ENCODE measurements around the gene SMCO2.

Gene SMCO2

GRCh38 chr12:27446436-27446835 is at the start of gene SMCO2:
TSS of gene SMCO2 (plus strand) at chr12:27446736. CDS start at chr12:27470632, 23,896 bp downstream.
- DNase-seq (ENCODE audit: low read depth, low spot score), result no peak

DNA sequence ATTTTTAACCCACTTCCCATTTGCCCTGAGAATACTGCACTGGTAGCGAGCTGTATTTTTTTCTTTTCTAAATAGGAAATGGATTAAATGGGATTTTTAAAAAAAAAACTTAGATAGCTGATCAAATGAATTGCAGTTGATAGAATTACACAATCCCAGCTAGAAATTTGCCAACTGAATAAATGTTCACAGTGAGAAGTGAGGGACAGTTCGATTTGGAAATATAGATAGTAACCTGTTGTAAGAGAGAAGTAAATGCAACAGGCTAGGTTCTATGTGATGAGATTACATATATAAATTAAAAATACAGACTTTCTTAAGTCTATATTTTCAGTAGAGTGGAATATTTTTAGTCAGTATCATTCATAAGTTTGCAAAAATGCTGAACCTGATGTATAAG is 48.1 kb upstream of the SMCO2 start:
- no peak for DNase-seq (ENCODE audit: low read depth, low spot score)

GRCh38 chr12:27399074-27399473 is 47.5 kb upstream of the SMCO2 start:
- no peak for DNase-seq (ENCODE audit: low read depth, low spot score)

GRCh38 chr12:27400856-27401354 is 45.6 kb upstream of the SMCO2 start:
- DNase-seq (ENCODE audit: low read depth, low spot score), result no peak

DNA sequence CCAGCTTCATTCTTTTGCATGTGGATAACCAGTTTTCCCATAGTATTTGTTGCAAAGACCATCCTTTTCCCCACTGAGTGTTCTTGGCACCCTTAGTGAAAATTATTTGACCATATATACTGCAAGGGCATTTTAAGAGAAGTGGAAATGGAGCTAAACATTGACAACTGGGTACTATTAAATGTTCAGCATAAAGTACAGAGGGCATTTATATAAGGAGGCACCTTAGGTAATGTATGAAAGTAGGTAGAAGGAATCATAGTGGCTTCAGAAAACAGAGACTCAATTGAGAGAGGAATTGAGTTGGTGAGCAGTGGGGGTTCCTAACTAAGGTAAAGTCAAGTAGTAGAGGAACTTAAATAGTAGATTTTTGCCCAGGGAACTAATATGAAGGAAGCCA is 34.5 kb upstream of the SMCO2 start:
- DNase-seq (ENCODE audit: low read depth, low spot score), result no peak

DNA sequence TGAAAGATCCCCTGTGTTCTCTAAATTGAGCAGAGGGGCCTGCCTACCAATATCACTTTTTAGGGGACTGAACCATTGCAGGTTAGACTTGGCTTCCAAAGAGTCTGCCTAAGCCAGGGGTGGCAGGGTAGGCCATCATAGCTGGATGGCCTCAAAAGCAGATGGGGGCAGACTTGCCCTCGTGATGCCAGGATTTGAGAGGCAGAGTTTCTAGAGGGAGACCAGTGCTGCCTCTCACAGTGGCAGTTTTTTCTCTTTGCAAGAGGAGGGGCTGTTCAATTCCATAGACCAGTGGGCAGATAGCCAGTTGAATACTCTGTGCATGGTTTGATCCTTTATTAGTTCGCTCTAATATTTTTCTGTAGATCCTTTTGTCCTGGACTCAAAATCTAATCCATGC is 23.8 kb upstream of the SMCO2 start:
- no peak for DNase-seq (ENCODE audit: low read depth, low spot score)

GRCh38 chr12:27424631-27425230 is 21.8 kb upstream of the SMCO2 start:
- DNase-seq (ENCODE audit: low read depth, low spot score), result peak; percentile 5

GRCh38 chr12:27425306-27425705 is 21.2 kb upstream of the SMCO2 start:
- no peak for DNase-seq (ENCODE audit: low read depth, low spot score)

DNA sequence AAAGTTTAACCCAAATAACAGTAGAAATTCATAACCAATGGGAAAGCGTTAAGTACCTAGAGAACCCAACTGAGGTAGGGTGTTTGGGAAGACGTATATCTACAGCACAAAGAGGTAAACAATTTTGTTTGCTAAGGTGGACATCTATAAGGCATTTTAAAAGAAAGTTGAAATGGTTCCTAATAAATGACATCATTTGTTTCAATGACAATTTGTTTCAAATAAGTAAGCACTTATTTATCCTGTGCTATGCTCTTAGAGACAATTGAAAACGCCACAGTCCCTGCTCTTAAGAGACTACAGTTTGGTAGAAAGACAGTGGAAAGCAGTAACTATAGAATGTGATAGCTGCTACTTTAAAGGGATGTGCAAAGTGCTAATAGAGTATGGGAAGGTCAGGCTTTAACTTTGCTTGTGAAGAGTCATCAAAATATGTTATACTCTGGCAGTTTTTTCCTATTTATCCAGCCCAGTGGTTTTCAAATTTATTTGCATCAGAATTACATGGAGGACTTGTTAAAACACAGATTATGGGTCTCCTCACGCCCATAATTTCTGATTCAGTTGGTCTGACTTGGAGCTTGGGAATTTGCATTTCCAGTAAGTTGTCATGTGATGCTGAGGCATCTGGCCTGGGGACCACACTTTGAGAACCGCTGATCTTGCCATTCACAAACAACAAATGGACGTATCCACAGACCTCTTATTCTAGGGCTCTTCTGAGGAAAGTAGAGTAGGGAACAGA is 19.6 kb upstream of the SMCO2 start:
- no peak for DNase-seq (ENCODE audit: low read depth, low spot score)

GRCh38 chr12:27427824-27428223 is 18.7 kb upstream of the SMCO2 start:
- DNase-seq (ENCODE audit: low read depth, low spot score), result no peak

- no peak for DNase-seq (ENCODE audit: low read depth, low spot score)
Observed at GRCh38 chr12:27428466-27428865, 18.1 kb upstream of the SMCO2 start.

DNA sequence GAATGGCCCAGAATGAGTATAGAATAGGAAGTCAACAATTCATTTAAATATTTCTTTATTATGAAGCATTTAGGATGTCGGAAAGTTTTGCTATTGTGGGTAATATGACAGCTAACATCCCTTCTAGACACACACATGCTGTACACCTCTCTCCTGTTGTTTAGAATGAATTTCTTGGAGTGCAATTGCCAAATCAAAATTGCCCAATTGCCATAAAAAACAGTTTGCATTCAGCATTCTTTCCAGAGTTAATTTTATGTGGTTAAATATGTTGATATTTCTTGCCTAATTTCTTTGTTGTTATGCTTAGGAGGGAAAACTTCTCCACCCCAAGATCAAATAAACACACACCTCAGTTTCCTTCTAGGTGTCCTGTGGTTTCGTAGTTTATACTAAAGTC is 16.9 kb upstream of the SMCO2 start:
- DNase-seq (ENCODE audit: low read depth, low spot score), result no peak

DNA sequence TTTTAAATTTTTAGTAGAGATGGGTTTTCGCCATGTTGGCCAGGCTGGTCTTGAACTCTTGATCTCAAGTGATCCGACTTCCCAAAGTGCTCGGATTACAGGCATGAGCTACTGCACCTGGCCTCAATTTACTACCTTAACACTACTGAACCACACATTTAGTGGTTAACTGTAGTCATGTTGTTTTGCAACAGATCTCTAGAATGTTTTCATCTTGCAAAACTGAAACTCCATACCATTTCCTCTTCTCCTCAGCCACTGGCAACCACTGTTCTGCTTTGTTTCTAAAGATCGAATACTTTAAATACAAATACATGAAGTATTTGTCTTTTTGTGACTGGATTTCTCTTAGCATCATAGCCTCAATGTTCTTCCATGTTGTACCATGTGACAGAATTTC is 15.4 kb upstream of the SMCO2 start:
- DNase-seq (ENCODE audit: low read depth, low spot score), result no peak

DNA sequence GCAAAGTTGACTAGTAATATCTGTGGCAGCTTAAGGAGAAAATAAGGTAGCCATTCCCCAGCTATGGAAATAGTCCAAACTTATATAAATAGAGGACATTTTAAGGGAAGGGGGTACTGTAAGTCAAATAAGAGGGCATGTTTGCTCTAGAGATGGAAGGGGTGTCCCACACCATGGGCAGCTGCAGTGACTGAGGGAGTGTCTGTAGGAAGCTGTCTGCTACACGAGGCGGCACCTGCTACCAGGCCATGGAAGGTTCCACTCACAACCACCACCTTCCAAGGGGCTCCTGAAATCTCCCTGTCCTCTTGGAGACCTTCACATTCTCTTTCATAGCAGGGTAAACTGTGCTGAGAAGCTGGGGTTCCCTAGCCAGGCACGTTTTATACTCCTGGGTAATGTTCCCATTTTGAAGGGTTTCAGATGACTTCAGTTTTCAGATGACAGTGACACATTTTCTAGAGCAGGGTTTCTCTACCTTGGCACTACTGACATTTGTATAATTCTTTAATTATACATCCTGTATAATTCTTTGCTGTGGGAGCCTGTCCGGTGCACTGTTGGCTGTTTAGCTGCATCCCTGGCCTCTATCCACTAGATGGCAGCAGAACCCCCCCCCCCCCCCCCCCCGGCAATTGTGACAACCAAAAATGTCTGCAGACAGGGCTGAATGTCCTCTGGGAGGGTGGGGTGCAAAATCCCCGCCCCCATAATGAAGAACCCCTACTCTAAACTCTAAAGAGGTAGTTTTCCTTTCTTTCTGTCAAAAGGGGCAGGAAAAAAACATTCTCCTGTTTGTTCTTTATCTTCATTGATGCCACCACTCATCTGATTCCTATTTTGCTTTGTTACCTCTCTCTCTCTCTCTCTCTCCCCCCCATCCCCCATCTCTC is 11.6 kb upstream of the SMCO2 start:
- no peak for DNase-seq (ENCODE audit: low read depth, low spot score)

DNA sequence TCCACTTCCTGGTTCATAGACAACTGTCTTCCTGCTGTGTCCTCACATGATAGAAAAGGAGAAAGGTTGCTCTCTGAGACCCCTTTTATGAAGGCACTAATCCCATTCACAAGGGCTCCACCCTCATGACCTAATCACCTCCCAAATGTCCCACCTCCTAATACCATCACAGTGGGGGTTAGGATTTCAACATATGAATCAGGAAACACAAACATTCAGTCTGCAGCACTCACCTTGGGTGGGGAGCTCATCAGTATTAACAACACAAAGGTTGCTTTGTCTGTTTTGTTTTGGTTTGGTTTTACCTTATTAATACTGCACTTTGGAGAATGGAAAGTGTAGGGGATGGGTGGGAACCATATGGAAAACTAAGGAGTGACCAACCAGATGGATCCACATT is 10.5 kb upstream of the SMCO2 start:
- DNase-seq (ENCODE audit: low read depth, low spot score), result peak; percentile 74

DNA sequence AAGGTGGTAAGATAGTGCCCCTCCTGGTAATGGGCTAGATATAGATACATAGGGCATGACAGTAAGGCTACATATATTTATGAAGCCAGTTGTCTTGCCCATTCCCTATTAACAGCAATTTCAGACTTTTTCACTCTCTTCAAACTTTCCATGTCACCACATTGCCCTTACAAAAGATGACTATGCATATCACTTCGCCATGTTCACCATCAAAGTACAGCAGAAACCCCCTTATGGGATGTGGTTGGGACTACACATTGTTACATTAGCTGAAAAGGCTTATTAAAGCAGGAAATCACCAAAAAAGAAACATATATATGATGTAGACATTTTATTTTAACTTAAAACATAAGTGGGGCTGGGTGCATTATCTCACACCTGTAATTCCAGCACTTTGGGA is 9.8 kb upstream of the SMCO2 start:
- no peak for DNase-seq (ENCODE audit: low read depth, low spot score)

DNA sequence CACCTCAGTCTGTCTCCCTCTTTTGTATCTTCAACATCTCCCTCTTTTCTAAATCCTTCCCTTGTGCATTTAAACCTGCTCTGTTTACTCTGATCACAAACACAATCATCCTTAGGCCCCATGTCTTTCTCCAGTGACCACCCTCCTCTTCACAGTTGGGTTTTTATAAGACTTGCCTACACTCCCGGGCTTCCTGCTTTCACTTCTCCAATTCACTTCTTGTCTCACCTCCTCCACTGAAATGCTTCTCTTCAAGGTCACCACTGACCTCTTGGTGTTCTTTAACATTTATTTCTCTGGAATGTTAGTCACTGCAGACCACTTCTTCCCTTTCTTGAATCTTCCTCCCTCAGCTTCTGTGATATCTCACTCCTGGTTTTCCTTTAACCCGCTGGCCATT is 8.7 kb upstream of the SMCO2 start:
- no peak for DNase-seq (ENCODE audit: low read depth, low spot score)

- DNase-seq (ENCODE audit: low read depth, low spot score), result no peak
Observed at GRCh38 chr12:27447761-27448160, 1.2 kb downstream of the SMCO2 start.

DNA sequence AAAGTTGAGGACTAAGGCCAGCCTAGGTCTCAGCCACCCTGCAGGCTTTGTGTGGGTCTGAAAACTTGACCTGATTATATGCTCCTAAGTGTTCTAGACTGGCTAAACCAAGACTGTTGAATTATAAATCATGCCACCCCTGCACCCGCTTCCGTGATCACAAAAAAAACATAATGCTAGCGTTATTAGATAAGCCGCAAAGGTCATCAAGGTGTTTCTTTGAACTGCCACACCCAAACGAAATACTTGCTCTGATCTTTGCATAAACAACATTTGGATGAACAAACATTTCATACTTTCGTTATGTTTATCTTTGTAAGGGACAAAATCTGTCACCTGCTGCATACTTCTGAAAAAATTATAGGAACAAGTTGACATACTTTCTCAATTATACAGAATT is 2.5 kb downstream of the SMCO2 start:
- no peak for DNase-seq (ENCODE audit: low read depth, low spot score)

GRCh38 chr12:27449893-27450534 is 3.5 kb downstream of the SMCO2 start:
- no peak for DNase-seq (ENCODE audit: low read depth, low spot score)

DNA sequence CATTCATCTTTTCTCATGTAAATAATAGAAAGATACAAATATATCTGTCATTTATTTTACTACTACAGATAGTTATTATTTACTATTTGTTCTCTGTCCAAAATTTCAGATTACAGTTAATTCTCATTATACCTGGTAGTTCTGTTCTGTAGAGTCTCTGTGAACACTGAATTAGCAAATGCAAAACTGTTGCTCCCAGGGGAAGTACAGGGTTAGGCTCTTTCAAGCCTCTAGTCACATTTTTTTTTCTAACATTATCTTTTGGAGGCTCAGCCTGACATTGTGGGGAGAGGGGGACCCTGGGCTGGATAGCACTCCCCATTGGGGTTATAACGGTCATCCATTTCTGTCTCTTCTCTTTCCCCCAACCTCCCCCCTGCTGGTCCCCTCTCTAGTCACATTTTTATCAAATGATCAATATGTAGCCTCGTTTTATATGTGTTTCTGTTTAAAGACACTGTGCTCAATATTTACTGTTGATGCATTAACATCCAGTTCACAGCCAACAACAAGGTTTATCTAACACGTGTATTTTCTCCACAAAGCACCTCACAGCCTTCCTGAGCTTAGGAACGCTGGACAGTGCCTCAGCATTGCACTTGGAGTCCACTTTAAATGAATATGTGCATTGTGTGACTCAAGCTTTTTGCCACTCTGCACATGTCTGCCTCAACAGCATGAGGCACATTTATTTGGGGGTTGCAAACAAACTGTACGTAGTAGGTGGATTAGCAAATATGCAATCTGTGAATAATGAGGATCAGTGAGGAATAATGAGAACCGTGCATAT is 4.7 kb downstream of the SMCO2 start:
- DNase-seq (ENCODE audit: low read depth, low spot score), result no peak
